SU-DHL-6 (cell line): ENCODE data around the gene CTH.
"Not testable (repeated sequence)": the region's sequence is repeated elsewhere in the genome, so short reads cannot be mapped to it uniquely, and the experiment has no call there.

Experiments
- CTCF ChIP-seq: fragments of 200-600 bp; sonication (generic); IDR thresholded peaks from one replicate; pipeline ENCODE4 v1.5.1; 2017; ENCODE audit warnings: antibody characterized with exemption, mild to moderate bottlenecking, low read length, moderate library complexity; ENCODE audit not compliant: insufficient read depth, poor library complexity, severe bottlenecking
- EZH2phosphoT487 ChIP-seq: fragments of 200-600 bp; sonication (generic), shearing (Covaris generic); conservative IDR thresholded peaks from 2 replicates; pipeline ENCODE4 v1.6.1; 2018; ENCODE audit warnings: mild to moderate bottlenecking, antibody characterized with exemption, low read length, moderate library complexity, mixed read lengths

- TF ChIP-seq CTCF, EZH2phosphoT487: not testable (repeated sequence)
Measured at GRCh38 chr1:70366425-70366952, 44.6 kb upstream of the CTH start.
